Measurements from ENCODE around the gene NHSL1.

- TF ChIP-seq TBP (IDR thresholded peaks at IDR 0.05; ENCODE audit: low read depth, low read length) (no peak), SP2 (IDR thresholded peaks at IDR 0.05; ENCODE audit: low read length) (no peak), NRF1 (IDR thresholded peaks at IDR 0.05; ENCODE audit: low read depth, low read length) (no peak), JUN (IDR thresholded peaks at IDR 0.05; ENCODE audit: low read depth, low read length) (no peak), POLR2A (IDR thresholded peaks at IDR 0.05; ENCODE audit: control extremely low read depth in 1 of 2, low read depth in 2 of 2, low read length in 2 of 2) (no peak), EP300 (IDR thresholded peaks at IDR 0.05; ENCODE audit: borderline replicate concordance in 1 of 2, low read depth in 2 of 2, low read length in 2 of 2) (no peak), CTCF (IDR thresholded peaks at IDR 0.05; ENCODE audit: control extremely low read depth in 1 of 3, insufficient read depth in 1 of 3, low read depth in 1 of 3, low read length in 3 of 3) (no peak), HDAC6 (IDR thresholded peaks at IDR 0.05; ENCODE audit: low read depth, low read length) (no peak), MAX (IDR thresholded peaks at IDR 0.05) (no peak), SP4 (IDR thresholded peaks at IDR 0.05; ENCODE audit: low read length) (no peak), NANOG (IDR thresholded peaks at IDR 0.05; ENCODE audit: insufficient read depth, low read depth, low read length, poor library complexity, severe bottlenecking) (no peak)
These were observed 78.2 kb downstream of the NHSL1 start for GRCh38 chr6:138421089-138421488.
